HG03095 (cell line): ENCODE results near the gene CENPP.
"Not testable (repeated sequence)": the region's sequence is repeated elsewhere in the genome, so short reads cannot be mapped to it uniquely, and the experiment has no call there.

Experiments
- ATAC-seq: cut with Tn5 transposase; IDR thresholded peaks from one replicate; pipeline ENCODE4 v1.9.1; 2021; ENCODE audit warnings: moderate library complexity; ENCODE audit not compliant: unreplicated experiment

CENPP gene

GRCh38 chr9:92611621-92612285 lies 286.0 kb downstream of the CENPP start:
- ATAC-seq, result no peak

DNA sequence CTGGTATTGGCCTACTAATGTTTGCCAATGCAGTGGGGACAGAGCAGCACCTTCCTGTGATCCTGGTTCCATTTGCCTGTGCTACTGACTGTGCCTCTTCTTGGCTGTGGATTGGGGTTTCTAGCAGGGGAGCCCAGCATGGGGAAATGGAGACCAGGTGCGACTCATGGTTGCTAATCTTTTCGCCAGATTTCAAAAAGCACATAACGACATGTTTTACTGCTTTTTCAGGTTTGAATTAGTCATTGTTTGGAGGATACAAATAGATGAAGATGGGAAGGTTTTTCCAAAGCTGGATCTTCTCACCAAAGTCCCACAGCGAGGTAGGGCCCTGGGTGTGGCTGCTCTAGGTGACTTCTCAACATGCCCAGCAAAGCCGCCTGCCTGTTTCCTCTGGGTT lies 286.5 kb downstream of the CENPP start:
- ATAC-seq, result no peak

- ATAC-seq, result no peak
These were observed 287.1 kb downstream of the CENPP start for GRCh38 chr9:92612816-92613215.

DNA sequence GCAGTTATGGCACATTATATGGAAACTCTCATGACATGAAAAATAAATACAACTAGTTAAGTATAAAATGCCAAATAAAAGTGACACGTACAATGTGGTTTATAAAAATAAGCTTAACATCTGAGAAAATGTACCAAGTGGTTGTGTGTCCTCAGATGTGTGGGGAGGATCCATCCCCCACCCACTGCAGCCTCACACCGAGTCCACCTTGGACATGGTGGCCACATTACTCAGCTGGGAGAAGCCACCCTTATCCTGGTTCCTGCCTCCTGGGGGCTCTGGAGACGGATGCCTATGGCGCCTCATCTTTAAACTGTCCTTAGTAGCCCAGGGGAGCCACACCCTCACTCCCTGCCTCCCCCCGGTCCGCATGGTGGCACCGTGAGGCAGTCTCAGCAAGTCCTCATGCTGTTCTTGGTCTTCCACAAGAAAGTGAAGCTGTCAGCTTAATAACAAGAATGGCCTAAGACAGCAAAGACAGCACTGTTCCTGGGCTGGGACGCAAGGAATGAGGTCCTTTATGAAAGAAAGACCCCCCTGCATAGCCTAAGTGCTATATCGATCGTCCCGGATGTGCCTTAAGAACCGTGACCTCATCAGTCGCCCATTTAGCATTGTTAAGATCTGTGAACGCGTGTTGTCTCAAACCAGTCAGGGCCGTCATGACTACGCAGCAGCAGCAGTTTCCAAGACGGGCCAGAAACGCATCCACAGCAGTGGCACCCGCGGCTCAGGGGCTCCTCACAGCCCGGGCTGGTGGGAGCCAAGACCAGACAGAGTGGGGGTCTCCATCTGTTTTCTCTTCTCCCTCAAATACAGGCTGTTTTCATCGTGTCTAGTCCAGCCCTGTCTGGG lies 287.7 kb downstream of the CENPP start:
- no peak for ATAC-seq

GRCh38 chr9:92614123-92614510 lies 288.4 kb downstream of the CENPP start:
- ATAC-seq, result no peak

DNA sequence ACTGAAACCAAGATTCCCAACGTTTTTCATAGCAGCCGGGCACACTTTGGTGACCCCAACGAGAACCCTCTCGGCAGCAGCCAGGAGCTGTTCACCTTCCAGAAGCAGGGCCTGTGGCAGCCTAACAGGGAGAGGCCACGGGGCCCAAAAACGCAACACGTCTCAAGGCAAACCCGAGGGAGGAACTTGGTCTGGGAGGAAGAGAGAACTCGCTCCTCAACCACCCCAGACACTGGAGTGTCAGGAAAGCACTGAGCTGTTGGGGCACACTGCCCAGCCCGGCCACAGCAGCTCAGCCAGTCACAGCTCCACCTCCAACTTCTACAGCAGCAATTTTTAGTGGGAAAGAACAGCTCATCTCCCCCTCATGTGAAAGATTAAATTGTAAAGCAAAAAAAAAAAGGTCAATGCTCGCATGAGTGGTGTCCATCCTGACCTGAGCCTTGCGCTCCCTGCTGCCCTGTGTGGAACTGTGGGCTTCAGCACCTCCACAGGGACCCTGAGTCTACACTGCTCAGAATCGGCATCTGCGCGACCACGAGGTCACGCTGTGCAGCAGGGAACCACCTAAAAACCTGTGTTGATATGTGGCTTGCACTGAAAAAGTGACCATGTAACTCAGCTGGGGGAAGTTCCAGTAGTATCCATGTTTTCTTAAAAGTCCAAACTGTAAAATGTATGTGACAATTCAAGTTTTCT lies 289.2 kb downstream of the CENPP start:
- no peak for ATAC-seq

GRCh38 chr9:92615790-92616189 lies 290.0 kb downstream of the CENPP start:
- no peak for ATAC-seq

GRCh38 chr9:92616199-92616641 lies 290.5 kb downstream of the CENPP start:
- no peak for ATAC-seq

DNA sequence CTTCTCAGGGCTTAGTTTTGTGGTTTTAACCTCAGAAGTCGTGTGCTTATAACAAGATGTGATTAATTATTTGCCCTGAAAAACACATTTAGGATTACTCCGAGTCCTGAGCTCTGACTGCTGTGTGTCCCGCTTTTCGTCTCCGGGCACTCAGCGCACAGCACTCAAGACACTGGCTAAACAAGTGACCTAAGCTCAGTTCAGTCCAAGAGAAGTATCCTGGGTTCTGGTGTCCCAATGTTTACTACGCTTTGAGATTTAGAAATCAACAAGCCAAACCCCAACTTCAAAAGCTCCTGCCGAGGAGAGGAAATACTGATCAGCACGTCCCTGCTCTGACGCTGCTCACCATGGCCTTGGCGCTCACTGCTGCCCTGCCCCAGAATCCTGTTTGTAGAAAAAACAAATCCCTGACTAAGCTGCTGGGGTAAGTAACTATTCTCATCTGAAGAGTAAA lies 290.9 kb downstream of the CENPP start:
- no peak for ATAC-seq

GRCh38 chr9:92617195-92617813 lies 291.6 kb downstream of the CENPP start:
- ATAC-seq, result no peak

DNA sequence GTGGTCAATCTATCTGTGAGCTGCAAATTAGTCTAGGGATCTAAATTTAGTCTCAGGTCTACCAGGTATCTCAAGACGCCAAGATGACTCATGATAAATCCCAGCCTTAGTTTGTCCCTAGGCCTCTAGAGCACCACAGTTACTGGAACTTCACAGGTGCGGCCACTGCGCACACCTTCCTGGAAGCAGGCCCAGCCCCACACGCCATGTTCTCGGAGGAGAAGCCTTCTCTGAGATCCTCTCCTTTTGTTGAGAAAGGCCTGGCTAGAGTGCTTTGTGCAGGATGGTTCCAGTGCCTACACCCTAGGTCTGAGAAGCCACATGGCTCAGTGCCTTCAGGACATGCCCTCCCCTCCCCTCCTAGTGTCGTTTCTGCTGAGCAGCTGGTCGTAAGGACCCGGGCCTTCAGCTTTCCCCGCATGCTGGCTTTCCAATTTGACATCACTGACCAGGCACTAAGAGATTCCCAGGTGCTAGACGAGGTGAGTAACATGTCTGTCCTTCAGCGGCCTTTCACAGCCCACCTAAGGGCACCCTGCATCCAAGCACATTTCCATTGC lies 292.3 kb downstream of the CENPP start:
- ATAC-seq, result no peak

GRCh38 chr9:92618633-92619225 lies 293.0 kb downstream of the CENPP start:
- ATAC-seq, result no peak

- ATAC-seq, result no peak
These were observed 294.0 kb downstream of the CENPP start for GRCh38 chr9:92619601-92620300.

- ATAC-seq, result no peak
These were observed 295.1 kb downstream of the CENPP start for GRCh38 chr9:92620845-92621244.

DNA sequence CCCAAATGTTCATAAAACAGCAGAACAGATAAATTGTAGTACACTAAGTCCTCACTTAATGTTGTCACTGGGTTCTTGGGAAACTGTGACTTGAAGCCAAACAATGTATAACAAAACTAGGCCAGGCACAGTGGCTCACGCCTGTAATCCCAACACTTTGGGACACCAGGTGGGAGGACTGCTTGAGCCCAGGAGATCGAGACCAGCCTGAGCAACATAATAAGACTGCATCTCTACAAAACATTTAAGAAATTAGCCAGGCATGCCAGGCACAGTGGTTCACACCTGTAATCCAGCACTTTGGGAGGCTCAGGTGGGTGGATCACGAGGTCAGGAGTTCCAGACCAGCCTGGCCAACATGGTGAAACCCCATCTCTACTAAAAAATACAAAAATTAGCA lies 298.2 kb downstream of the CENPP start:
- not testable (repeated sequence) for ATAC-seq

DNA sequence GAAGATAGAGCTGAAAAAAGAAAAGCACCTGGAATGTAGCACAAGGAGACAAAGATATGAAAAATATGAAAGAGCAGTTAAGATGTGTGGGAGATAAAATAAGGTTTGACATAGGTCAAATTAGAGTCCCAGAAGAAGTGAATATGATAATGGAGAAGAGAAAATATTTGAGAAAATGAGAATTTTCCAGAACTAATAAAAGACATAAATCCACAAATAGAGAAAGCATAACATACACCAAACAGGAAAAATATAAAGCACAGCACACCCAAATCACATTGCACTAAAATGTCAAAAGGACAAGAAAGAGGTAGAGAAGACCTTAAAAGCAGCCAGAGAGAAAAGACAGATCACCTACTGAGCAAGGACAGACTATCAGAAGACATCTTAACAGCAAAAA lies 300.7 kb downstream of the CENPP start:
- no peak for ATAC-seq

DNA sequence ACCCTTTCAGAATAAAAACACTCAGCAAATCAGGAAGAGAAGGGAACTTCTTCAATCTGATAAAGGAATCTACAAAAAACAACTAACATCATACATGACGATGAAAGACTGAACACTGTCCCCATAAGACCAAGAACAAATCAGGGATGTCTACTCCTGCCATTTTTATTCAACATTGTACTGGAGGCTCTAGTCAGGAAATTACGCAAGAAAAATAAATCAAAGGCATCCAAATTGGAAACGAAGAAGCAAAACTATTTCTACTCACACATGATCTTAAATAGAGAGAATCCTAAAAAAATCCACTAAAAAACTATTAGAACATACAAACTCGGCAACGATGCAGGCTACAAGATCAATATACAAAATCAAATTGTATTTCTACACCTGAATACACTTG lies 301.9 kb downstream of the CENPP start:
- no peak for ATAC-seq

GRCh38 chr9:92631452-92632343 lies 305.9 kb downstream of the CENPP start:
- ATAC-seq, result no peak

- no peak for ATAC-seq
These were observed 306.9 kb downstream of the CENPP start for GRCh38 chr9:92632641-92633040.
